Heart right ventricle (tissue), 16 donors: ENCODE results near the gene MAML2. TPM values are rescaled to one million over a fixed set of nuclear protein-coding genes. Genes with fewer than 3 reads are reported as not detected.
A peak's percentile ranks its signal among the peaks of the same experiment; 100 is the strongest.

ENCODE experiments used
- ATAC-seq, 8 donors: fragments of 200-7000 bp; cut with Tn5 transposase; one replicate each; pipeline ENCODE4 v1.9.1; 2020; ENCODE audit warnings: mild to moderate bottlenecking in 8 of 8, moderate library complexity in 8 of 8, moderate number of reproducible peaks in 1 of 8
- DNase-seq, 2 donors: peaks; one replicate each; pipeline ENCODE4 v3.0.0-alpha.2; 2020
- H3K27ac ChIP-seq, 10 donors: fragments of 200-600 bp; sonication (generic) in 2 of 10; one replicate each; pipeline versions ENCODE4 v1.5.0 to v1.8.0; 2020 to 2022; ENCODE audit warnings: mild to moderate bottlenecking in 3 of 10
- H3K27me3 ChIP-seq, 7 donors: fragments of 200-600 bp; one replicate each; pipeline ENCODE4 v1.8.0; 2021 to 2022; ENCODE audit warnings: mild to moderate bottlenecking in 2 of 7
- H3K36me3 ChIP-seq, 9 donors: fragments of 200-600 bp; sonication (generic) in 1 of 9; one replicate each; pipeline versions ENCODE4 v1.5.0 to v1.8.0; 2020 to 2022; ENCODE audit warnings: mild to moderate bottlenecking in 2 of 9
- H3K4me1 ChIP-seq, 9 donors: fragments of 200-600 bp; sonication (generic) in 1 of 9; one replicate each; pipeline versions ENCODE4 v1.5.0 to v1.8.0; 2020 to 2022; ENCODE audit warnings: mild to moderate bottlenecking in 4 of 9
- H3K4me3 ChIP-seq, 10 donors: fragments of 200-600 bp; sonication (generic) in 2 of 10; one replicate each; pipeline versions ENCODE4 v1.5.0 to v1.8.0; 2020 to 2022; ENCODE audit warnings: mild to moderate bottlenecking in 7 of 10, moderate library complexity in 2 of 10
- H3K9me3 ChIP-seq, 11 donors: fragments of 200-600 bp in 10 of 11; sonication (generic) in 2 of 11; one replicate each; pipeline versions ENCODE4 v1.5.0 to v1.8.0; 2013 to 2022; ENCODE audit warnings: mild to moderate bottlenecking in 2 of 11, control low read depth in 1 of 11, moderate library complexity in 1 of 11
- CTCF ChIP-seq, 9 donors: fragments of 200-600 bp; sonication (generic) in 2 of 9; IDR thresholded peaks; one replicate each; pipeline versions ENCODE4 v1.5.0 to v1.8.0; 2021 to 2022; ENCODE audit warnings: antibody characterized with exemption in 9 of 9, mild to moderate bottlenecking in 5 of 9, moderate library complexity in 1 of 9
- WGBS, 2 donors: extraction: QIAGEN DNeasy Blood & Tissue Kit; methylation state at CpG; one replicate each; pipeline ENCODE4 v1.1.7; 2013; ENCODE audit warnings: inconsistent platforms in 1 of 2; 5-methylcytosine and 5-hydroxymethylcytosine counted together
- intact Hi-C, 10 donors: fragments of 100-400 bp; cut with DNase I; formaldehyde crosslinking; loops; one replicate each; pipeline versions ENCODE4 v1.11.1 to v1.14.2; 2022
- polyA plus RNA-seq, 2 donors: library from polyadenylated mRNA; stranded (reverse); fragments of 200-250 nt; gene quantifications; one replicate each; pipeline ENCODE4 v1.2.3, GENCODE V29; 2013
- total RNA-seq, 10 donors: library from RNA; stranded (reverse); fragmentation: NEBNext Ultra II Directional in 3 of 10; extraction: Animal tissue kit (Norgen Biotek cat#: 25700) in 3 of 10; gene quantifications; one replicate each; pipeline versions ENCODE4 v1.2.1 to v1.2.4, GENCODE V29; 2021 to 2023
- donor health status: Arrhythmogenic right ventricular cardiomyopathy.
- donor health status: ischemic (EF 13 %, LVEDD 7.1; RV severe dilation, severe dysfunction).
- donor health status: healthy with polysubstance abuse.
- donor health status: DM: no; HTN: yes; CAD: no.
- donor health status: DM: no; HTN: no; CAD: no.
- donor health status: ischemic (EF 25% LVEDD 6.9; RV normal size, moderate dysfunction).
- donor health status: ischemic (EF 25% LVEDD 5.7; RV mildly dilated, moderate dysfunction).
- donor health status: healthy.
- donor health status: DM: yes; HTN: yes; CAD: no.
- donor health status: Ischemic cardiomyopathy.
- donor health status: ischemic (EF 35%, LVEDD 5.7; RV mildly dilated, moderate dysfunction).
- donor health status: nonischemic (EF 11% LVEDD 7.7; RV severe dilation, severe dysfunction).
- donor health status: DM: yes; HTN: yes; CAD: no.
- donor health status: PGD.
- donor health status: ischemic (EF 29% LVEDD 5.4; RV normal size, mild dysfunction).
- donor health status: nonischemic (EF 23%, LVEDD 6.1; RV moderate dilation, normal function).

The MAML2 gene
- total and polyA plus RNA-seq, 12 donors: 1.3 to 6.1 (median 4.1) TPM

DNA sequence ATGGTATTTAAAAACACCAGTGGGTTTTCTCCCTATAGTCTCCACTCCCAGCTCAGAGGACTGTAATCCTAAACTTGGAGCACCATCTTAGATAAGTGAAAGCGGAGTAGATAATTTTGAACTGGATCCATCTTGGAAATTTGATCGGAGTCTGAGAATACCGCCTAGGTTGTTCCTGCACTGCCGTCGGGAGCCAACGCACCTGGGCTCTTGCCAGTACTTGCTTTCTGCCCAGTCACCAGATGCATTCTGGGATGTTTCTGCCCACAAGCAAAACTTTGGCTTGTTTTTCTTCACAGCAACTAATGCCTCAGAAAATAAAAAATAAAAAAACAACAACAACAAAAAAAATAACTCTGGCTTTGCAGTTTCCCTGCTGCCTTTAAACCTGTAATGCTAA is 306.1 kb downstream of the MAML2 start:
- whole genome bisulfite sequencing, 2 donors: 58 to 72% methylated on average over 6 of the region's 6 CpGs
- Histone ChIP-seq H3K27me3 (no peaks in the 10 kb centered on the region), H3K4me3 (no peak overlapping the region), H3K9me3 (no peaks in the 10 kb centered on the region), H3K4me1 (peaks cover 0 to 25% (median 0%) of the 10 kb centered on the region in 9 donors), H3K27ac (no peak overlapping the region), H3K36me3 (no peaks in the 10 kb centered on the region)
- DNase-seq (no peak), ATAC-seq (no peak)
- TF ChIP-seq CTCF (IDR thresholded peaks at IDR 0.05): no peak
- intact Hi-C loops: loop anchor here in 1 of 10 donors (10.0 kb wide), 1 partner anchor 318 kb away; no protein-coding TSS in a partner anchor

DNA sequence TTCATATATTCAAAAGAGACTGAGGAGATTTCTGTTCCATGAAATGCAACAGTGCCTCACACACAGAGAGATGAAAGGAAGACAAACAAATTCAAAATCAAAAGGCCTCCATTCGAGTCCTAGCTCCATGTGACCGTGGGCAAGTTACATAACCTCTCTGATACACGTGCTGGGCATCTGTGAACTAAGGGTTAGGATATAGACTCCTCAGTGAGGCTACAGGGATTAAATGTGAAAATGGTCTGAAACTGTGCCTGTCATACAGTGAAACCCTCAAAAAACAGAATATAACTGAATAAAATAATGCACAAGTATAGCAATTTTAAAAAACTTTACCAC is 307.3 kb downstream of the MAML2 start:
- WGBS, 2 donors: 73 to 82% methylated on average over 3 of the region's 3 CpGs
- Histone ChIP-seq H3K36me3 (no peaks in the 10 kb centered on the region), H3K27ac (peak overlapping the region in 1 of 10 donors; percentile 10), H3K9me3 (no peaks in the 10 kb centered on the region), H3K4me1 (peaks cover 0 to 25% (median 0%) of the 10 kb centered on the region in 9 donors), H3K4me3 (no peak overlapping the region), H3K27me3 (no peaks in the 10 kb centered on the region)
- no peak for TF ChIP-seq CTCF (IDR thresholded peaks at IDR 0.05)
- DNase-seq: no peak
- ATAC-seq: no peak
- intact Hi-C loops: loop anchor here in 1 of 10 donors (10.0 kb wide), 1 partner anchor 319 kb away; no protein-coding TSS in a partner anchor

DNA sequence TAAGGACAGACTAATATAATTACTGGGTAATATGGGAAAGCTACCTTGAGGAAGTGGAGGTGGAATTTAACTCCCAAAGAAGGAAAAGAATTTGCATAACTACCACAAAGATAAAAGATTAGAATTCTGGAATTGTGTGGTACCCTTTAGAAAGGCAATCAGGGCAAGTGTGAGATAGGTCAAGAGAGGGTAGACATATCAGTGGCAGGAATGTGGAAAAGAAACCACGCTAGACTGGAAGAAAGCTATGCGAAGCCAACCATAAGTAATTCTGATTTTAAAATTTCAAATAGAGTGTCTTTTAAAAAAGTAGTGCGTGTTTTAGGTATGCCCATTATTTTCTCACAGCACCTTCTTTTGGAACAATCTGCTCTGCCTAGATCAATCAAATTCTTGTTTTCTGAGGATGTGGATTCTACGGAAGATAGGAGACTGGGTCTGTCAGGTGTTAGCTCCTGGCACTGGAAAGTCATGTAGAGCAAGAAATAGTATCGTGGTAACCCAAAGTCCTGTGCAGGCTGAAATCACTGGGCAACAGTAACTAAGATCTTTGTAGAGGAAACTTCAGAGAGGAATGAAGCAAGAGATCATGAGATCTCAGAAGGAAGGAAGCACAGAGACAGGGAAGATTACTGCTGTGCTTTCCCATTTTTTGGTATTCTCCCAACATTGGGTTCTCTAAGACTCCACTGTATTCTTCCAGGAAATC is 307.8 kb downstream of the MAML2 start:
- no peak for DNase-seq
- Histone ChIP-seq H3K4me3 (no peak overlapping the region), H3K27me3 (no peaks in the 10 kb centered on the region), H3K36me3 (no peaks in the 10 kb centered on the region), H3K27ac (peak overlapping the region in 1 of 10 donors; percentile 10), H3K4me1 (peaks cover 0 to 25% (median 0%) of the 10 kb centered on the region in 9 donors), H3K9me3 (no peaks in the 10 kb centered on the region)
- TF ChIP-seq CTCF (IDR thresholded peaks at IDR 0.05): no peak
- 74 to 94% methylated on average over 5 of the region's 5 CpGs for whole genome bisulfite sequencing, 2 donors
- ATAC-seq: peak in 3 of 8 donors; percentile 30 to 50 (median 31)
- intact Hi-C loops: loop anchor here in 1 of 10 donors (10.0 kb wide), 1 partner anchor 320 kb away; no protein-coding TSS in a partner anchor

DNA sequence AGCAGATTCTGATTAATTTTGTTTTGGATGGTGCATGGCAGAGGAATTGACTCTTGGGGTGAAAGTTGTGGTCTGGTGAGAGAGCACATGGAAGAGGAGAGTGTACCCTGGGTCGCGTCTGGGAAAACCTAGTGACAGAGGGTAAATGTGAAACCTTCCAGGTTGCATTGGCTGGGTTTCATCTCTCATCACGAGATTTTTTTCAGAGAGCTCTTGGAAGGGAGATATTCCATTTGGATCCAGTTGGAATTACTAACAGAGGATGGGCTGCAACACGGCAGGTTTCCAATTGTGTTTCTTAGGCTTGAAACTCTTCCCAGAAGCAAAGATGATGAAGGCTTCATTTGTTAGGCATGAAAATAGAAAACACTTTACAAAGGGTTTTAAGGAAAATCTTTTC is 309.4 kb downstream of the MAML2 start:
- peaks cover 0 to 25% (median 0%) of the 10 kb centered on the region in 9 donors for H3K4me1 ChIP-seq
- H3K9me3 ChIP-seq: no peaks in the 10 kb centered on the region
- no peak for TF ChIP-seq CTCF (IDR thresholded peaks at IDR 0.05)
- no peak overlapping the region for H3K4me3 ChIP-seq
- ATAC-seq: peak in 1 of 8 donors; percentile 11
- no peaks in the 10 kb centered on the region for H3K36me3 ChIP-seq
- intact Hi-C loops: loop anchor here in 1 of 10 donors (10.0 kb wide), 1 partner anchor 321 kb away; no protein-coding TSS in a partner anchor
- 34 to 78% methylated on average over 4 of the region's 4 CpGs for WGBS, 2 donors
- no peaks in the 10 kb centered on the region for H3K27me3 ChIP-seq
- no peak overlapping the region for H3K27ac ChIP-seq
- no peak for DNase-seq
